Posterior vena cava (tissue), 2 donors: ENCODE measurements around the gene USP10. TPM values are rescaled to one million over a fixed set of nuclear protein-coding genes. Genes with fewer than 3 reads are reported as not detected.

ENCODE experiments used
- DNase-seq: peaks from one replicate; pipeline ENCODE4 v3.0.0-alpha.2; 2020; ENCODE audit warnings: low spot score
- intact Hi-C, 2 donors: fragments of 100-400 bp; cut with DNase I; formaldehyde crosslinking; loops; one replicate each; pipeline versions ENCODE4 v1.14.1 to v1.14.2; 2022 to 2023
- total RNA-seq, 2 donors: library from RNA; stranded (reverse); fragmentation: NEBNext Ultra II Directional; extraction: Animal tissue kit (Norgen Biotek cat#: 25700); gene quantifications; one replicate each; pipeline ENCODE4 v1.2.1, GENCODE V29; 2021
- donor health status: DM: yes; HTN: yes; CAD: no.
- donor health status: DM: yes; HTN: yes; CAD: no.

USP10 gene
- total RNA-seq, 2 donors from 2014 or later: 64.3 to 68.1 TPM

DNA sequence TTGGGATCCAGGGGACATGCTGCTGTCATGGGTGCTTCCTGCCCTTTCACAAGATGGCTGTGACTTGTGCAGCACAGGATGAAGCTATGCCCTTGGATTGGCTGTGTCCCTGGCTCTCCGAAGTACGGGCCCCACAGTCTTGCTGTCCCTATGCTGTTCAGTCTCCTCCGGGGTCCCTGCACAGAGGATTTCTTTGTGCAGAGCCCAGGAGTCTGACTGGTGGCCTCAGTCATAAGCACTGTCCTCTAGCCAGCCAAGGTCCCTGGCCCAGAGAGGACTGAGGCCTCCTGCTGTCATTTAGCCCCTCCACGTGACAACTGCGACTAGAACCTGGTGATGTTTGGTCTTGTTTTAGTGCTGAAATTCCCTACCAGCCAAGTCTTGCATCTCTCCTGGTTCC is 77.6 kb downstream of the USP10 start:
- no peak for DNase-seq
- intact Hi-C loops: no loop called here

DNA sequence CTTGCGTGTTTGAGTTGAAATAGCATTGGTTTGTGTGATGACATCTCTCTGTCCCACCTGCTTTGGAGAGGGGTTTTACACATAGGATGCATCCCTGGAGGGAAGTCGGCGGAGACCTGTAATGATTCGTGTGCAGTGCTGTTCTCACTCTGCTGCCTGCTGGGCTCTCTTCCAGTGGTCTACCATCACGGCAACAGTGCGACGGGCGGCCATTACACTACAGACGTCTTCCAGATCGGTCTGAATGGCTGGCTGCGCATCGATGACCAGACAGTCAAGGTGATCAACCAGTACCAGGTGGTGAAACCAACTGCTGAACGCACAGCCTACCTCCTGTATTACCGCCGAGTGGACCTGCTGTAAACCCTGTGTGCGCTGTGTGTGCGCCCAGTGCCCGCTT is 78.9 kb downstream of the USP10 start:
- no peak for DNase-seq
- intact Hi-C loops: no loop called here

GRCh38 chr16:84780063-84780462 is 80.3 kb downstream of the USP10 start:
- intact Hi-C loops: no loop called here
- no peak for DNase-seq

DNA sequence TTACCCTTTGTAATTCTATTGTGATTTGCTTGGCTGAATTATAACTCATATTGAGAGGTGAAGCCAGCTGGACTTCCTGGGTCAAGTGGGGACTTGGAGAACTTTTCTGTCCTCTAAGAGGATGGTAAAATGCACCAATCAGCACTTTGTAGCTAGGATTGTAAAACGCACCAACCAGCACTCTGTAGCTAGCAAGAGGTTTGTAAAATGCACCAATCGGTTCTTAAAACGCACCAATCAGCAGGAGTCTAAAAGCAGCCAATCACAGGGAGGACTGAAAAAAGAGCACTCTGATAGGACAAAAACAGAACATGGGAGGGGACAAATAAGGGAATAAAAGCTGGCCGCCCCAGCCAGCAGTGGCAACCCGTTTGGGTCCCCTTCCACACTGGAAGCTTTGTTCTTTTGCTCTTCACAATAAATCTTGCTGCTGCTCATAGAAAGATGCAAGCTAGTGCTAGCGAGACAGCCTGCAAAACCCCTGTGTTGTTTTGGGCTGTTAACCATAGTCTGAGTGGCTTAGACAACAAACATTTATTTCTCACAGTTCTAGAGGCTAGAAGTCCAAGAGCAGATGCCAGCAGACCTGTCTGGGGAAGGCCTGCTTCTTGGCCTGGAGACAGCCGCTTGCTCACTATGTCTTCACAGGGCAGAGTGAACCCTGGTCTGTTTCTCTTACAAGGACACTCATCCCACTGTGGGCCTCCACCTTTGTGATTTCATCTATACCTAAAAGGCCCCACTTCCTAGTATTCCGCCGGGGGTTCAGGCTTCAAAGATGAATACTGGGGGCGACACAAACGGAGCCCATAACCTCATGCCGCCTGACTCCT is 81.0 kb downstream of the USP10 start:
- no peak for DNase-seq
- intact Hi-C loops: no loop called here

GRCh38 chr16:84782846-84783245 is 83.0 kb downstream of the USP10 start:
- no peak for DNase-seq
- intact Hi-C loops: no loop called here

- intact Hi-C loops: no loop called here
- no peak for DNase-seq
Observed at GRCh38 chr16:84785843-84786581, 86.2 kb downstream of the USP10 start.

DNA sequence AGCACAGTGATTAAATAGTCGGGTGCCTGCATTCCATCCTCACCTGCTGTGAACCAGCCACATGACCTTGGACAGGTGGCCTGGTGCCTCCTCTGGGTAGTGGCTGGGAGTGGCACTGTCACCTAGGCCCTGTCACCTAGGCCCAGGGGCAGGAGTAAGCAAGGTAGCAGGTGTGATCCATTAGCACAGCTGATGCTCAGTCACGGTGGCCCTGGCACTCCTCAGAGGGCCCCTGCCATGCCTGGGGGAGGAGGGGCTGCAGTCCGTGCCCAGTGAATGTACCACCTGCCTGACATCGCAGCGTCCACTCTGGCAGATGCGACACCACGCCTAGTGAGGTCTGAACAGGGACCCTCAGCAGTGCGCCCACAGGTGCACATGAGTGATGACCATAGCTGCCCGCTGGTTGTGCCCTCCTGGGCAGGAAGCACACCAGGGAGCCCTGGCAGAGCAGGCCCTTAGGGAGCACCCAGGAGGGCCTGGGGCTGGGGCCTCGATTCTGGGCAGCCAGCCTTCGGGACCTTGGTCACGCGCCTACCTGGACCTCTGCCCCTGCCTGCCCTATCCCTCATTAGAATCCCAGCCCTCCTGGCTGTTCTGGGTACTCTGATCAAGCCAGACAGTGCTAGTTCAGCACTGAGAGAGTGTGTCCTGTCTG is 86.9 kb downstream of the USP10 start:
- DNase-seq: no peak
- intact Hi-C loops: no loop called here

- DNase-seq: peak; percentile 23
- intact Hi-C loops: no loop called here
Observed at GRCh38 chr16:84787263-84787622, 87.4 kb downstream of the USP10 start.

DNA sequence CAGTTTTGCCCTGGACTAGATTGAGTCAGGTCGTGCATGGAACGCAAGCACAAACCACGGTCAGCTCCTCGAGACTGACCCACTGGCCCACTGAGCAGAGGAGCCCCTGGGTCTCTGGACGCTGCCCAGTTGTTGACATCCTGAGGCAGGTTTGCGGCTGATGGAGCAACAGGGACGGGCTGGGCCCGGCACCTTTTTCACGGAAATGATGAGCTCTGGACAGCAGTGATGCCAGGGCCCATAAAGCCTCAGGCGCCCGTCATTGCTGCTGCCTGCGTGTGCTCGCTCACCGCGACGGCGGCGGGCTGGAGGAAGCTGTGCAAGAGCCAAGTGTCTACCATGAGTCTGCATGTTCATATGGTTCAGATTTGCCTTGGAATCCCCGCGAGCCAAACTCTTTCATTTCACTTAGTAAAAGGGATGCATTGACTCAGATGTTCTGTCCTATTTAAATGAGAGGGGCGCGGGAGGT is 89.2 kb downstream of the USP10 start:
- intact Hi-C loops: no loop called here
- peak; percentile 37 for DNase-seq

GRCh38 chr16:84789431-84789830 is 89.6 kb downstream of the USP10 start:
- peak; percentile 23 for DNase-seq
- intact Hi-C loops: no loop called here

DNA sequence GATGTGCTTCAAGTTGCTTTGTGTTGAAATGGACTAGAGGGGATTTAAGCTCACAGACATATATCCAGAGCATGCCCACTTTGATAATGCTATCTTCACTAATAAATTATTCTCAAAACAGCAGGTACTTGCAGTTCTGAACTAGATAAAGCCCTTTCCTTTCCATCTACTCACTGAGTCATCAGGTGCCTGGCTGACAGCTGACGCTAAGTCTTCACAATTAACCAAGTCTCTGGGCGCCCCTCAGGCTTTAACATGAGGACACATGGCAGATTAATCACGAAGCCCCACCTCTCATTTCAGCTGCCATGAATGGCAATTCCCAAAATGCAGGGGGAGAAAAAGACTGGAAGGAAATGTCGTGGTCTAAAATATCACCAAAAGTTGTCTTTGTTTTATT is 90.5 kb downstream of the USP10 start:
- DNase-seq: no peak
- intact Hi-C loops: loop anchor here in 1 of 2 donors (5.0 kb wide), 1 partner anchor 42 kb away; no protein-coding TSS in a partner anchor

DNA sequence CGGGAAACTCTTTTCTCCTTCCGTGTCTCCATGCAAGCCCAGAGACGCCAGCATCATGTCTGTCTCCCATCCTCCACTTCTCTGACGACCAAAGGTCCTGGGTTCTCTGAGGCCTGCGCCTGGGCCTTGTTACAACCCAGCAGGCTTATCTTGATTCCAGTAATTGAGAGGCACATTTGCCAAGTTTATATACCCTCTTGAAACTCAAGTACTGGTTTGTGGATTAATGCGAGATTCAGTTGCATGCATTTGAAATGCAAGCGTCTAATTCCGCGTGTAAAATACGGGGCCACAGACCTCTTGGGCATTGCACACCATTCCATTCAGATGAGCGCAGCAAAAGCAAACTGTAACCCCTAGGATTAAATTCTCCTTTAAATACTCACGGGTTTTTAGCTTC is 91.3 kb downstream of the USP10 start:
- no peak for DNase-seq
- intact Hi-C loops: loop anchor here in 1 of 2 donors (5.0 kb wide), 1 partner anchor 41 kb away; no protein-coding TSS in a partner anchor

DNA sequence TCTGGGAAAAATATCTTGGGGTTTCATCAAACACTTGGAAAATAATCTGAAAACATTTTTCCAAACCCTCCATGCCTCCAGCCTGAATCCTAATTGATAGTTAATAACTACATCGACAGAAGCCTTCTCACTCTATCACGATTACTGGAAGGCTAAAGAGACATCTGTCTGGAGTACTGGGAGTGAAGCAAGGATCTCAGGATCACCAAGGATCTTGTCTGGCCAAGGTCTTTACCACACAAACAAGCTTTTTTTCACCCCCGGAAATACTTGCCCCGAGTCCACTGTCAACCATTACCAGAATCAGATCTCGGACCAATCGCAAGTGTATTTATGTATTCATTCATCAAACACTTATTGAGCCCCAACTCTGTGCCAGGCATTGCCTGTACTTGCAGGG is 91.7 kb downstream of the USP10 start:
- intact Hi-C loops: loop anchor here in 1 of 2 donors (5.0 kb wide), 1 partner anchor 41 kb away; no protein-coding TSS in a partner anchor
- no peak for DNase-seq

- DNase-seq: no peak
- intact Hi-C loops: loop anchor here in 1 of 2 donors (5.0 kb wide), 1 partner anchor 38 kb away; no protein-coding TSS in a partner anchor
Observed at GRCh38 chr16:84794186-84794585, 94.4 kb downstream of the USP10 start.

GRCh38 chr16:84794626-84795025 is 94.8 kb downstream of the USP10 start:
- DNase-seq: no peak
- intact Hi-C loops: loop anchor here in 1 of 2 donors (5.0 kb wide), 1 partner anchor 38 kb away; no protein-coding TSS in a partner anchor

- intact Hi-C loops: loop anchor here in 1 of 2 donors (2.0 kb wide), 1 partner anchor 71 kb away; no protein-coding TSS in a partner anchor
- peak; percentile 94 for DNase-seq
Observed at GRCh38 chr16:84795329-84796053, 95.7 kb downstream of the USP10 start.

DNA sequence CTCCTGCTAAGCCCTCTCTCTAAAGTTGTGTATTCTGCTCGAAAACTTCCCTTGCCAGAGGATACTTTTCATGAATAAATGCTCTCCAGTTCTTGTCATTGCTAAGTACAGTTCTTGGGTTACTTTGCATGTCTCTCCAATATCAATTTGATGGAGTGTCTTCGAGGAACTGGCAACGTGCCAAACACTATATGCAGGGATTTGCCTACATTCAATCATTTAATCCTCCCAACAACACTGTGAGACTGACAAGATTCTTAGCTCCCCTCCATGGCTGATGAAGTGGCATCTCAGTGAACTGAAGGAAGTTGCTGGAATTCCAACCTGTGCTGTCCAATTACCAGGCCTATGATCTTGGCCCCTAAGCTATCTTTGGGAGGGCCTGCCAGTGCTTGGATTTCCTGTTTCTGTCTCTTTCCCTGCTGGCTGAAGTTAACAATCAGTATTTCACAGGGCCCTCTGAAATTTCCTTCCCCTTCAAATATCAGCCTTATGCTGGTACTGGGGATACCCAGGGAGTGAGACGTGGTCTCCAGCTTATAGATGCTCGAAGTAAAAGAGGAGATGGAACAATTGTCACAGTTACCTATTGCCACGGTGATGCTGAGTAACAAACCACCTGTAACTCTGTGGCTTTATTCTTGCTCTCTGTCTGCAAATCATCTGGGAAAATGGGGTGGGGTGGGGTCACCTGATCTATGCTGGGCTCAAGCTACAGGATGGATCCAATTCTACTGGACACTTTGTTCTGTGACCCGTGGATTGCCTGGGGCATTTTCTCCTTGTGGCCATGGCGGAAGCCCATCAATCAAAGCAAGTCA is 100.6 kb downstream of the USP10 start:
- intact Hi-C loops: no loop called here
- no peak for DNase-seq

GRCh38 chr16:84803146-84803545 is 103.3 kb downstream of the USP10 start:
- no peak for DNase-seq
- intact Hi-C loops: no loop called here
